Uterus (tissue), 2 donors: ENCODE measurements around the gene YWHAQ.
"Not testable (repeated sequence)": the region's sequence is repeated elsewhere in the genome, so short reads cannot be mapped to it uniquely, and the experiment has no call there.

Experiments used
- CTCF ChIP-seq, 4 experiments: fragments of 200-600 bp in 2 of 4; fragments of 450-650 bp in 2 of 4; sonication (generic) in 2 of 4; IDR thresholded peaks; one replicate each; pipeline ENCODE4 v1.5.1; 2016 to 2019; ENCODE audit warnings: antibody characterized with exemption in 4 of 4, mild to moderate bottlenecking in 2 of 4, moderate library complexity in 1 of 4
- POLR2A ChIP-seq, 2 donors: fragments of 450-650 bp; IDR thresholded peaks; one replicate each; pipeline ENCODE4 v1.6.1; 2016; ENCODE audit warnings: antibody characterized with exemption in 2 of 2, mild to moderate bottlenecking in 1 of 2, moderate library complexity in 1 of 2

- TF ChIP-seq POLR2A, CTCF (IDR thresholded peaks at IDR 0.05): not testable (repeated sequence)
Observed at GRCh38 chr2:9584902-9585301, 45.9 kb downstream of the YWHAQ start.
